ENCODE data around the gene FLNA. TPM values are rescaled to one million over a fixed set of nuclear protein-coding genes. Genes with fewer than 3 reads are reported as not detected.

Gene FLNA
- total and polyA plus RNA-seq, 5 donors from 2014 or later = 219 to 1,918 (median 277) TPM

GRCh38 chrX:154333116-154333515 is 41.3 kb downstream of the FLNA start:
- H3K27me3 ChIP-seq (ENCODE audit: control insufficient read depth, insufficient read depth, low read length) = no peaks in the 10 kb centered on the region
- H3K27me3 Mint-ChIP-seq = no peaks in the 10 kb centered on the region
- no peak overlapping the region for H3K4me3 ChIP-seq (ENCODE audit: low read depth, low read length)
- no peaks in the 10 kb centered on the region for H3K9me3 Mint-ChIP-seq
- DNase-seq (no peak), ATAC-seq (ENCODE audit: low read depth in 2 of 2) (no peak)
- H3K27ac Mint-ChIP-seq = no peak overlapping the region
- no peaks in the 10 kb centered on the region for H3K36me3 Mint-ChIP-seq
- H3K27ac ChIP-seq (ENCODE audit: insufficient read depth, low read length, poor library complexity, severe bottlenecking) = no peak overlapping the region
- H3K4me1 ChIP-seq (ENCODE audit: control insufficient read depth, insufficient read depth, low read length, poor library complexity, severe bottlenecking) = peaks cover 23% of the 10 kb centered on the region
- H3K36me3 ChIP-seq (ENCODE audit: control insufficient read depth, insufficient read depth, low read length) = no peaks in the 10 kb centered on the region
- peaks cover 0 to 41% (median 15%) of the 10 kb centered on the region in 4 donors for H3K4me1 Mint-ChIP-seq
- H3K4me3 Mint-ChIP-seq = no peak overlapping the region
- no peaks in the 10 kb centered on the region for H3K9me3 ChIP-seq (ENCODE audit: control insufficient read depth in 2 of 2, low read length in 2 of 2)

GRCh38 chrX:154332561-154332960 is 41.9 kb downstream of the FLNA start:
- no peaks in the 10 kb centered on the region for H3K27me3 ChIP-seq (ENCODE audit: control insufficient read depth, insufficient read depth, low read length)
- H3K36me3 ChIP-seq (ENCODE audit: control insufficient read depth, insufficient read depth, low read length) = no peaks in the 10 kb centered on the region
- Mint-ChIP-seq H3K36me3 (no peaks in the 10 kb centered on the region), H3K4me1 (peaks cover 3 to 47% (median 17%) of the 10 kb centered on the region in 4 donors), H3K27me3 (no peaks in the 10 kb centered on the region), H3K9me3 (no peaks in the 10 kb centered on the region), H3K27ac (no peak overlapping the region), H3K4me3 (no peak overlapping the region)
- H3K4me3 ChIP-seq (ENCODE audit: low read depth, low read length) = no peak overlapping the region
- no peaks in the 10 kb centered on the region for H3K9me3 ChIP-seq (ENCODE audit: control insufficient read depth in 2 of 2, low read length in 2 of 2)
- no peak for ATAC-seq (ENCODE audit: low read depth in 2 of 2)
- H3K4me1 ChIP-seq (ENCODE audit: control insufficient read depth, insufficient read depth, low read length, poor library complexity, severe bottlenecking) = peaks cover 28% of the 10 kb centered on the region
- no peak overlapping the region for H3K27ac ChIP-seq (ENCODE audit: insufficient read depth, low read length, poor library complexity, severe bottlenecking)
- no peak for DNase-seq

- no peak for DNase-seq
- peaks cover 44% of the 10 kb centered on the region for H3K4me1 ChIP-seq (ENCODE audit: control insufficient read depth, insufficient read depth, low read length, poor library complexity, severe bottlenecking)
- Mint-ChIP-seq H3K27ac (peak overlapping the region in 2 of 3 donors; percentile 56 to 88), H3K36me3 (no peaks in the 10 kb centered on the region), H3K27me3 (no peaks in the 10 kb centered on the region), H3K4me1 (peaks cover 20 to 69% (median 29%) of the 10 kb centered on the region in 4 donors), H3K4me3 (peak overlapping the region in 2 of 4 donors; percentile 19 to 54), H3K9me3 (no peaks in the 10 kb centered on the region)
- H3K4me3 ChIP-seq (ENCODE audit: low read depth, low read length) = no peak overlapping the region
- no peaks in the 10 kb centered on the region for H3K9me3 ChIP-seq (ENCODE audit: control insufficient read depth in 2 of 2, low read length in 2 of 2)
- H3K36me3 ChIP-seq (ENCODE audit: control insufficient read depth, insufficient read depth, low read length) = no peaks in the 10 kb centered on the region
- no peaks in the 10 kb centered on the region for H3K27me3 ChIP-seq (ENCODE audit: control insufficient read depth, insufficient read depth, low read length)
- no peak overlapping the region for H3K27ac ChIP-seq (ENCODE audit: insufficient read depth, low read length, poor library complexity, severe bottlenecking)
- no peak for ATAC-seq (ENCODE audit: low read depth in 2 of 2)
Observed at GRCh38 chrX:154329294-154329693, 45.1 kb downstream of the FLNA start.

GRCh38 chrX:154328646-154329045 is 45.8 kb downstream of the FLNA start:
- no peaks in the 10 kb centered on the region for H3K27me3 Mint-ChIP-seq
- peak overlapping the region in 2 of 3 donors; percentile 83 to 88 for H3K27ac Mint-ChIP-seq
- Histone ChIP-seq H3K27ac (ENCODE audit: insufficient read depth, low read length, poor library complexity, severe bottlenecking) (no peak overlapping the region), H3K9me3 (ENCODE audit: control insufficient read depth in 2 of 2, low read length in 2 of 2) (no peaks in the 10 kb centered on the region), H3K4me3 (ENCODE audit: low read depth, low read length) (no peak overlapping the region), H3K36me3 (ENCODE audit: control insufficient read depth, insufficient read depth, low read length) (no peaks in the 10 kb centered on the region), H3K27me3 (ENCODE audit: control insufficient read depth, insufficient read depth, low read length) (no peaks in the 10 kb centered on the region), H3K4me1 (ENCODE audit: control insufficient read depth, insufficient read depth, low read length, poor library complexity, severe bottlenecking) (peaks cover 40% of the 10 kb centered on the region)
- peak overlapping the region in 2 of 4 donors; percentile 54 for H3K4me3 Mint-ChIP-seq
- no peaks in the 10 kb centered on the region for H3K9me3 Mint-ChIP-seq
- no peaks in the 10 kb centered on the region for H3K36me3 Mint-ChIP-seq
- ATAC-seq (ENCODE audit: low read depth in 2 of 2) (no peak), DNase-seq (no peak)
- H3K4me1 Mint-ChIP-seq = peaks cover 19 to 63% (median 24%) of the 10 kb centered on the region in 4 donors

DNA sequence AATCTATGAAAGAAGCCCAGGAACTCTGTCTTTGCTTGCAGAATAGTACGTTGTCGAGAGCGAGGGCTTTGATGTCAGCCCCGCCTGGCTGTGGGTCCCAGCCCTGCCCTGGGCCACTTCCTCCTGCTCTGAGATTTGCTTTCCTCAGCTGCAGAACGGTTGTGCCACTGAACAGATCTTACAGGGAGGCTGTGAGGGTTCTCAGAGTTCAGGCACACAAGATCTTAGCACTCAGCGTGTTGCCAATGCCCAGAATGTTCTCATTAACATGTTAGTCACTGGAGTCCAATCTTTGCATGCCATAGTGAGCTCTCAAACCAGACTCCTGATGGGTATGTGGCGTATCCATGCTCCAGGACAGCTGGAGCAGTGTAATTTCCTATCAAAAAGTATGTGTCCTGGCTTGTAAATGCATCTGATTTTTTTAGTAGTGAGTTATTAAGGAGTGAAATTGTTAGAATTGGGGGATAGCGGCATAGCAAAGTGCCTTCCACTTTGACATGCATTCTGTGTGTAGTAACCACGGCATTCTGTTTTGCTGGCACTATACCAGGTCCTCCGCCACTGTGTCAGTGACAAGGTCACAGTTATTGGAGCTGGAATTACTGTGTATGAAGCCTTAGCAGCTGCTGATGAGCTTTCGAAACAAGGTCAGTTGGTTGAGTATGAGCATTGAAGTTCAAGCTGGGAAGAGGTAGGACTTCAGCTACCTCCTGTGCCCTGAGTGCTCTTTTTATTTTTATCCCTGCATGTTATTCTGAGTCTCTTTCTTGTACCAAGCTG is 47.2 kb downstream of the FLNA start:
- no peaks in the 10 kb centered on the region for H3K27me3 ChIP-seq (ENCODE audit: control insufficient read depth, insufficient read depth, low read length)
- H3K4me3 ChIP-seq (ENCODE audit: low read depth, low read length) = peak overlapping the region; percentile 61
- peak overlapping the region; percentile 63 for H3K27ac ChIP-seq (ENCODE audit: insufficient read depth, low read length, poor library complexity, severe bottlenecking)
- H3K27ac Mint-ChIP-seq = peak overlapping the region; percentile 75 to 90 (median 78)
- no peaks in the 10 kb centered on the region for H3K36me3 ChIP-seq (ENCODE audit: control insufficient read depth, insufficient read depth, low read length)
- peak overlapping the region; percentile 65 to 85 (median 81) for H3K4me3 Mint-ChIP-seq
- peaks cover 38% of the 10 kb centered on the region for H3K4me1 ChIP-seq (ENCODE audit: control insufficient read depth, insufficient read depth, low read length, poor library complexity, severe bottlenecking)
- peak; percentile 14 to 87 (median 64) for DNase-seq
- H3K9me3 Mint-ChIP-seq = no peaks in the 10 kb centered on the region
- no peaks in the 10 kb centered on the region for H3K36me3 Mint-ChIP-seq
- H3K27me3 Mint-ChIP-seq = no peaks in the 10 kb centered on the region
- H3K9me3 ChIP-seq (ENCODE audit: control insufficient read depth in 2 of 2, low read length in 2 of 2) = no peaks in the 10 kb centered on the region
- peaks cover 18 to 69% (median 26%) of the 10 kb centered on the region in 4 donors for H3K4me1 Mint-ChIP-seq
- ATAC-seq (ENCODE audit: low read depth in 2 of 2) = peak; percentile 97 to 98

- ATAC-seq (ENCODE audit: low read depth in 2 of 2) (no peak), DNase-seq (no peak)
- Histone ChIP-seq H3K27me3 (ENCODE audit: control insufficient read depth, insufficient read depth, low read length) (no peaks in the 10 kb centered on the region), H3K4me1 (ENCODE audit: control insufficient read depth, insufficient read depth, low read length, poor library complexity, severe bottlenecking) (peaks cover 38% of the 10 kb centered on the region), H3K27ac (ENCODE audit: insufficient read depth, low read length, poor library complexity, severe bottlenecking) (peak overlapping the region; percentile 63), H3K9me3 (ENCODE audit: control insufficient read depth in 2 of 2, low read length in 2 of 2) (no peaks in the 10 kb centered on the region), H3K36me3 (ENCODE audit: control insufficient read depth, insufficient read depth, low read length) (no peaks in the 10 kb centered on the region), H3K4me3 (ENCODE audit: low read depth, low read length) (no peak overlapping the region)
- Mint-ChIP-seq H3K27ac (peak overlapping the region; percentile 75 to 90 (median 76)), H3K9me3 (no peaks in the 10 kb centered on the region), H3K36me3 (no peaks in the 10 kb centered on the region), H3K4me1 (peaks cover 14 to 76% (median 26%) of the 10 kb centered on the region in 4 donors), H3K27me3 (no peaks in the 10 kb centered on the region), H3K4me3 (peak overlapping the region in 1 of 4 donors; percentile 15)
Observed at GRCh38 chrX:154325541-154325940, 48.9 kb downstream of the FLNA start.

DNA sequence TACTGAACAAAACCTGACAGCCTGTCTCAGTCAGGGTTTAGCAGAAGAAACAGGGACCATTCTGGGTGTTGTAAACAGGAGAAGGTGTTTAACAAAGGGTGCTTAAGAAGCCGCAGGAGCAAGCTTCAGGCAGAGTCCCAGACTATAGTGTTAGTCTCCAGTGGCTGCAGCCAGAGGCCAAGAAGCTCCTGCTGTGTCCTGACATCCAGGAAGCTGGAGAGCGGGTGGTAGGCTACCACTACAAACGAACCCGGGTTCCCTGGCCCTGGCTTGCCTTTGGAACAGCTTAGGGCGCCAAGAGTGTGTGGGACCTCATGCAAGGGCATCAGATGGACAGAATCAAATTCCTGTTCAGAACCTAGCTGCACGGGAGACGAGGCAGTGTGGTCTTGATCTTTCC is 50.9 kb downstream of the FLNA start:
- Mint-ChIP-seq H3K4me3 (no peak overlapping the region), H3K36me3 (no peaks in the 10 kb centered on the region)
- no peak for ATAC-seq (ENCODE audit: low read depth in 2 of 2)

DNA sequence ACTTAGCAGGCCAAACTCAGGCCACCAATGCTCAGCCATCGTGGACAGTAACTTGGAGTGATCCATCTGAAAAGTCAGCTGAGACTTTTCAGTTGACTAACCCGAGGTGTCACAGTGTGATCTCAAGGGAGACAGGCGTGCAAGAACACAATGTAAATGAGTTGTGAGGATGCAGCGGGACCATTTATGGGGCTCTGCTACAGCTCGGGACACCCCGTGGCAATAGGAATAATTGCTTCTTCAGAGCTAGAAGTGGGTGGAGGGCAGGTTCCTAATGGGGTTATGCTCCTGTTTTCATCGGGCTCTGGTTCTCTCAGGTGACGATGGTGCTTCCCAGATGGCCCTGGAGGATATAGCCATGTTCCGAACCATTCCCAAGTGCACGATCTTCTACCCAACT is 51.5 kb downstream of the FLNA start:
- no peaks in the 10 kb centered on the region for H3K9me3 Mint-ChIP-seq

More for the DNA sequence above, 50.9 kb downstream of the FLNA start:
- H3K4me3 ChIP-seq (ENCODE audit: low read depth, low read length) = no peak overlapping the region
- H3K4me1 ChIP-seq (ENCODE audit: control insufficient read depth, insufficient read depth, low read length, poor library complexity, severe bottlenecking) = peaks cover 30% of the 10 kb centered on the region
- H3K27me3 Mint-ChIP-seq = no peaks in the 10 kb centered on the region
- no peak overlapping the region for H3K27ac Mint-ChIP-seq
- H3K9me3 ChIP-seq (ENCODE audit: control insufficient read depth in 2 of 2, low read length in 2 of 2) = no peaks in the 10 kb centered on the region
- no peak for DNase-seq
- peaks cover 12 to 71% (median 24%) of the 10 kb centered on the region in 4 donors for H3K4me1 Mint-ChIP-seq
- H3K27me3 ChIP-seq (ENCODE audit: control insufficient read depth, insufficient read depth, low read length) = no peaks in the 10 kb centered on the region
- H3K36me3 ChIP-seq (ENCODE audit: control insufficient read depth, insufficient read depth, low read length) = no peaks in the 10 kb centered on the region
- H3K9me3 Mint-ChIP-seq = no peaks in the 10 kb centered on the region
- H3K27ac ChIP-seq (ENCODE audit: insufficient read depth, low read length, poor library complexity, severe bottlenecking) = no peak overlapping the region

More for the DNA sequence above, 51.5 kb downstream of the FLNA start:
- Histone ChIP-seq H3K9me3 (ENCODE audit: control insufficient read depth in 2 of 2, low read length in 2 of 2) (no peaks in the 10 kb centered on the region), H3K4me3 (ENCODE audit: low read depth, low read length) (no peak overlapping the region), H3K27ac (ENCODE audit: insufficient read depth, low read length, poor library complexity, severe bottlenecking) (no peak overlapping the region), H3K36me3 (ENCODE audit: control insufficient read depth, insufficient read depth, low read length) (no peaks in the 10 kb centered on the region), H3K4me1 (ENCODE audit: control insufficient read depth, insufficient read depth, low read length, poor library complexity, severe bottlenecking) (peaks cover 27% of the 10 kb centered on the region), H3K27me3 (ENCODE audit: control insufficient read depth, insufficient read depth, low read length) (no peaks in the 10 kb centered on the region)
- Mint-ChIP-seq H3K27ac (no peak overlapping the region), H3K27me3 (no peaks in the 10 kb centered on the region), H3K4me1 (peaks cover 11 to 67% (median 23%) of the 10 kb centered on the region in 4 donors), H3K4me3 (no peak overlapping the region), H3K36me3 (no peaks in the 10 kb centered on the region)
- ATAC-seq (ENCODE audit: low read depth in 2 of 2) (no peak), DNase-seq (no peak)

All from CD4-positive, CD25-positive, alpha-beta regulatory T cell (primary cell).